SK-N-SH treated with all-trans-retinoic acid at 6 μM for 48 hours (cell line): ENCODE measurements around the gene IQCK.
"Not testable (repeated sequence)": the region's sequence is repeated elsewhere in the genome, so short reads cannot be mapped to it uniquely, and the experiment has no call there.

ENCODE experiments used
- ATAC-seq: fragments of 200-7000 bp; cut with Tn5 transposase; 3 replicates; pipeline ENCODE4 v1.9.1; 2020; ENCODE audit warnings: mild to moderate bottlenecking, moderate library complexity
- ARNTL ChIP-seq: fragments of 450-650 bp; formaldehyde crosslinking; IDR thresholded peaks from 2 replicates; pipeline ENCODE4 v1.5.0; 2020; ENCODE audit warnings: low read depth, mild to moderate bottlenecking, moderate library complexity, borderline replicate concordance
- BACH2 ChIP-seq: fragments of 250-450 bp; sonication (Bioruptor Pico); IDR thresholded peaks from 2 replicates; pipeline ENCODE4 v1.9.0; 2021; ENCODE audit warnings: mild to moderate bottlenecking, borderline replicate concordance
- CSDC2 ChIP-seq: fragments of 250-450 bp; sonication (Bioruptor Pico); IDR thresholded peaks from 2 replicates; pipeline ENCODE4 v1.5.0; 2020; ENCODE audit warnings: mild to moderate bottlenecking, moderate library complexity
- ESRRG ChIP-seq: fragments of 250-450 bp; sonication (Bioruptor Pico); IDR thresholded peaks from 2 replicates; pipeline ENCODE4 v1.6.1; 2021; ENCODE audit warnings: mild to moderate bottlenecking
- GLIS3 ChIP-seq: fragments of 250-450 bp; sonication (Bioruptor Pico); IDR thresholded peaks from 2 replicates; pipeline ENCODE4 v1.5.0; 2020; ENCODE audit warnings: mild to moderate bottlenecking, moderate library complexity
- ISL1 ChIP-seq: fragments of 250-450 bp; sonication (Bioruptor Pico); IDR thresholded peaks from 2 replicates; pipeline ENCODE4 v2.1.2; 2022; ENCODE audit warnings: mild to moderate bottlenecking, moderate library complexity
- OSR1 ChIP-seq: fragments of 250-450 bp; sonication (Bioruptor Pico); IDR thresholded peaks from 2 replicates; pipeline ENCODE4 v1.8.0; 2022; ENCODE audit warnings: moderate library complexity, mild to moderate bottlenecking, inconsistent platforms
- PPARA ChIP-seq: fragments of 250-450 bp; sonication (Bioruptor Pico); IDR thresholded peaks from 2 replicates; pipeline ENCODE4 v1.5.0; 2020; ENCODE audit warnings: mild to moderate bottlenecking, borderline replicate concordance
- RARB ChIP-seq: fragments of 250-450 bp; sonication (Bioruptor Pico); IDR thresholded peaks from 2 replicates; pipeline ENCODE4 v1.8.0; 2021; ENCODE audit warnings: mild to moderate bottlenecking, moderate library complexity
- SNAI2 ChIP-seq: fragments of 250-450 bp; sonication (Bioruptor Pico); IDR thresholded peaks from 2 replicates; pipeline ENCODE4 v1.5.0; 2020; ENCODE audit warnings: mild to moderate bottlenecking, moderate library complexity
- TCF4 ChIP-seq: fragments of 250-450 bp; sonication (Bioruptor Pico); IDR thresholded peaks from 2 replicates; pipeline ENCODE4 v1.8.0; 2021; ENCODE audit warnings: mild to moderate bottlenecking, moderate library complexity, borderline replicate concordance
- TOX ChIP-seq: fragments of 250-450 bp; sonication (Bioruptor Pico); IDR thresholded peaks from 2 replicates; pipeline ENCODE4 v1.8.0; 2021; ENCODE audit warnings: mild to moderate bottlenecking, moderate library complexity, borderline replicate concordance
- ZC3H10 ChIP-seq: fragments of 250-450 bp; sonication (Bioruptor Pico); IDR thresholded peaks from 2 replicates; pipeline ENCODE4 v1.5.1; 2021; ENCODE audit warnings: mild to moderate bottlenecking, moderate library complexity
- ZFP3 ChIP-seq: fragments of 250-450 bp; sonication (Bioruptor Pico); IDR thresholded peaks from 2 replicates; pipeline ENCODE4 v1.5.0; 2020; ENCODE audit warnings: mild to moderate bottlenecking, moderate library complexity
- ZFP30 ChIP-seq: fragments of 450-650 bp; formaldehyde crosslinking; IDR thresholded peaks from 2 replicates; pipeline ENCODE4 v1.5.0; 2022; ENCODE audit warnings: mild to moderate bottlenecking, moderate library complexity
- ZNF565 ChIP-seq: fragments of 450-650 bp; formaldehyde crosslinking; conservative IDR thresholded peaks from 2 replicates; pipeline ENCODE4 v1.5.0; 2020; ENCODE audit warnings: low read depth, mild to moderate bottlenecking, moderate library complexity
- ZNF70 ChIP-seq: fragments of 450-650 bp; formaldehyde crosslinking; IDR thresholded peaks from 2 replicates; pipeline ENCODE4 v1.5.0; 2020; ENCODE audit warnings: mild to moderate bottlenecking, moderate library complexity
- ZNF8 ChIP-seq: fragments of 450-650 bp; formaldehyde crosslinking; IDR thresholded peaks from 2 replicates; pipeline ENCODE4 v1.5.0; 2020; ENCODE audit warnings: mild to moderate bottlenecking, moderate library complexity
- TF ChIP-seq, protein P1 (sequence below): fragments of 250-450 bp; sonication (Bioruptor Pico); IDR thresholded peaks from 2 replicates; pipeline ENCODE4 v1.8.0; 2020; ENCODE audit warnings: mild to moderate bottlenecking, moderate library complexity, borderline replicate concordance
- TF ChIP-seq, protein P2 (sequence below): fragments of 250-450 bp; sonication (Bioruptor Pico); IDR thresholded peaks from 2 replicates; pipeline ENCODE4 v1.5.1; 2021; ENCODE audit warnings: mild to moderate bottlenecking, moderate library complexity
- TF ChIP-seq, protein P3 (sequence below): fragments of 250-450 bp; sonication (Bioruptor Pico); IDR thresholded peaks from 2 replicates; pipeline ENCODE4 v1.5.1; 2020; ENCODE audit warnings: low read depth, mild to moderate bottlenecking, moderate library complexity
- TF ChIP-seq, protein P4 (sequence below): fragments of 250-450 bp; sonication (Bioruptor Pico); IDR thresholded peaks from 2 replicates; pipeline ENCODE4 v1.5.0; 2020; ENCODE audit warnings: mild to moderate bottlenecking, moderate library complexity

Gene IQCK

DNA sequence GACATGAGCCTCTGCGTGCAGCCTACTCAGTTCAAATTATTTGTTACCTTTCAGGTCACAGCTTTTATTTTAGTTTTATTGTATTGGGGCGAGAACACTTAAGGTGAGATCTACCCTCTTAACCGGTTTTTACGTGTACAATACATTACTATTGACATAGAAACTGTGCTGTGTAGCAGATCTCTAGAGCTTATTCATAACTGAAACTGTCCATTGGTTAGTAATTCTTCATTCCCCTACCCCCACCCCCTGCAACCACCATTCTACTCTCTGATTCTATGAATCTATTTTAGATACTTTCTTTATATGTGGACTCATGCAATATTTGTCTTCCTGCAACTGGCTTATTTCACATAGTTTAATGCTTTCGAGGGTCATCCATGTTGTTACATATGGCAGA is 43.6 kb upstream of the IQCK start:
- ATAC-seq = no peak
- TF ChIP-seq, protein P1, sequence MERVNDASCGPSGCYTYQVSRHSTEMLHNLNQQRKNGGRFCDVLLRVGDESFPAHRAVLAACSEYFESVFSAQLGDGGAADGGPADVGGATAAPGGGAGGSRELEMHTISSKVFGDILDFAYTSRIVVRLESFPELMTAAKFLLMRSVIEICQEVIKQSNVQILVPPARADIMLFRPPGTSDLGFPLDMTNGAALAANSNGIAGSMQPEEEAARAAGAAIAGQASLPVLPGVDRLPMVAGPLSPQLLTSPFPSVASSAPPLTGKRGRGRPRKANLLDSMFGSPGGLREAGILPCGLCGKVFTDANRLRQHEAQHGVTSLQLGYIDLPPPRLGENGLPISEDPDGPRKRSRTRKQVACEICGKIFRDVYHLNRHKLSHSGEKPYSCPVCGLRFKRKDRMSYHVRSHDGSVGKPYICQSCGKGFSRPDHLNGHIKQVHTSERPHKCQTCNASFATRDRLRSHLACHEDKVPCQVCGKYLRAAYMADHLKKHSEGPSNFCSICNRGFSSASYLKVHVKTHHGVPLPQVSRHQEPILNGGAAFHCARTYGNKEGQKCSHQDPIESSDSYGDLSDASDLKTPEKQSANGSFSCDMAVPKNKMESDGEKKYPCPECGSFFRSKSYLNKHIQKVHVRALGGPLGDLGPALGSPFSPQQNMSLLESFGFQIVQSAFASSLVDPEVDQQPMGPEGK (CRISPR knock-in tag) = no peak
- TF ChIP-seq ZNF8 (CRISPR knock-in tag) (no peak), ZNF565 (no peak), OSR1 (CRISPR knock-in tag) (no peak), BACH2 (CRISPR knock-in tag) (no peak), ZFP3 (no peak), PPARA (CRISPR knock-in tag) (no peak), CSDC2 (CRISPR knock-in tag) (no peak), GLIS3 (CRISPR knock-in tag) (no peak), ZFP30 (no peak), TCF4 (no peak), ESRRG (CRISPR knock-in tag) (no peak), ISL1 (CRISPR knock-in tag) (no peak), ZC3H10 (CRISPR knock-in tag) (no peak), TOX (CRISPR knock-in tag) (no peak), RARB (CRISPR knock-in tag) (no peak)
- TF ChIP-seq, protein P2, sequence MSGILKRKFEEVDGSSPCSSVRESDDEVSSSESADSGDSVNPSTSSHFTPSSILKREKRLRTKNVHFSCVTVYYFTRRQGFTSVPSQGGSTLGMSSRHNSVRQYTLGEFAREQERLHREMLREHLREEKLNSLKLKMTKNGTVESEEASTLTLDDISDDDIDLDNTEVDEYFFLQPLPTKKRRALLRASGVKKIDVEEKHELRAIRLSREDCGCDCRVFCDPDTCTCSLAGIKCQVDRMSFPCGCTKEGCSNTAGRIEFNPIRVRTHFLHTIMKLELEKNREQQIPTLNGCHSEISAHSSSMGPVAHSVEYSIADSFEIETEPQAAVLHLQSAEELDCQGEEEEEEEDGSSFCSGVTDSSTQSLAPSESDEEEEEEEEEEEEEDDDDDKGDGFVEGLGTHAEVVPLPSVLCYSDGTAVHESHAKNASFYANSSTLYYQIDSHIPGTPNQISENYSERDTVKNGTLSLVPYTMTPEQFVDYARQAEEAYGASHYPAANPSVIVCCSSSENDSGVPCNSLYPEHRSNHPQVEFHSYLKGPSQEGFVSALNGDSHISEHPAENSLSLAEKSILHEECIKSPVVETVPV = no peak
- TF ChIP-seq, protein P3, sequence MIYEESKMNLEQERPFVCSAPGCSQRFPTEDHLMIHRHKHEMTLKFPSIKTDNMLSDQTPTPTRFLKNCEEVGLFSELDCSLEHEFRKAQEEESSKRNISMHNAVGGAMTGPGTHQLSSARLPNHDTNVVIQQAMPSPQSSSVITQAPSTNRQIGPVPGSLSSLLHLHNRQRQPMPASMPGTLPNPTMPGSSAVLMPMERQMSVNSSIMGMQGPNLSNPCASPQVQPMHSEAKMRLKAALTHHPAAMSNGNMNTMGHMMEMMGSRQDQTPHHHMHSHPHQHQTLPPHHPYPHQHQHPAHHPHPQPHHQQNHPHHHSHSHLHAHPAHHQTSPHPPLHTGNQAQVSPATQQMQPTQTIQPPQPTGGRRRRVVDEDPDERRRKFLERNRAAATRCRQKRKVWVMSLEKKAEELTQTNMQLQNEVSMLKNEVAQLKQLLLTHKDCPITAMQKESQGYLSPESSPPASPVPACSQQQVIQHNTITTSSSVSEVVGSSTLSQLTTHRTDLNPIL = no peak
- TF ChIP-seq, protein P4, sequence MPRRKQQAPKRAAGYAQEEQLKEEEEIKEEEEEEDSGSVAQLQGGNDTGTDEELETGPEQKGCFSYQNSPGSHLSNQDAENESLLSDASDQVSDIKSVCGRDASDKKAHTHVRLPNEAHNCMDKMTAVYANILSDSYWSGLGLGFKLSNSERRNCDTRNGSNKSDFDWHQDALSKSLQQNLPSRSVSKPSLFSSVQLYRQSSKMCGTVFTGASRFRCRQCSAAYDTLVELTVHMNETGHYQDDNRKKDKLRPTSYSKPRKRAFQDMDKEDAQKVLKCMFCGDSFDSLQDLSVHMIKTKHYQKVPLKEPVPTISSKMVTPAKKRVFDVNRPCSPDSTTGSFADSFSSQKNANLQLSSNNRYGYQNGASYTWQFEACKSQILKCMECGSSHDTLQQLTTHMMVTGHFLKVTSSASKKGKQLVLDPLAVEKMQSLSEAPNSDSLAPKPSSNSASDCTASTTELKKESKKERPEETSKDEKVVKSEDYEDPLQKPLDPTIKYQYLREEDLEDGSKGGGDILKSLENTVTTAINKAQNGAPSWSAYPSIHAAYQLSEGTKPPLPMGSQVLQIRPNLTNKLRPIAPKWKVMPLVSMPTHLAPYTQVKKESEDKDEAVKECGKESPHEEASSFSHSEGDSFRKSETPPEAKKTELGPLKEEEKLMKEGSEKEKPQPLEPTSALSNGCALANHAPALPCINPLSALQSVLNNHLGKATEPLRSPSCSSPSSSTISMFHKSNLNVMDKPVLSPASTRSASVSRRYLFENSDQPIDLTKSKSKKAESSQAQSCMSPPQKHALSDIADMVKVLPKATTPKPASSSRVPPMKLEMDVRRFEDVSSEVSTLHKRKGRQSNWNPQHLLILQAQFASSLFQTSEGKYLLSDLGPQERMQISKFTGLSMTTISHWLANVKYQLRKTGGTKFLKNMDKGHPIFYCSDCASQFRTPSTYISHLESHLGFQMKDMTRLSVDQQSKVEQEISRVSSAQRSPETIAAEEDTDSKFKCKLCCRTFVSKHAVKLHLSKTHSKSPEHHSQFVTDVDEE = no peak

DNA sequence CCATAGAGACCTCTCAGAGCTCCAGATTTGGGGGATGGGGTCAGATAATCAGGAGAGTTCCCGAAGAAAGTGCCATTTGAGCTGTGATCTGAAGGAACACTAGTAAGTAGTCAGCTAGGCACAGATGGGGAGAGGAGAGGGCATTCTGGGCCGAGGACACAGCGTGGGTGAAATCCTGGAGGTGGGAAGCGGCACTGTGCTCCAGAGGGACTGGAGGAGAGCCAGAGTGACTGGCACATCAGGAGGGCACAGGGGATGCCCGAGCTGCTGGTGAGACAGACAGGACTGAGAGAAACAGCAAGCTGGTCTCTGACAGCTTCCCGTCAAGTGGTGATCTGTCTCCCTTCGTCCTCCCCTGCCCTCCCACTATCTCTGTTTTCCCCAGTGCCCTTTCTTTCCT is 40.7 kb upstream of the IQCK start:
- ATAC-seq = no peak
- TF ChIP-seq TOX (CRISPR knock-in tag) = no peak
- no peak for TF ChIP-seq ISL1 (CRISPR knock-in tag)
- no peak for TF ChIP-seq ZNF8 (CRISPR knock-in tag)
- no peak for TF ChIP-seq ZNF70 (CRISPR knock-in tag)
- no peak for TF ChIP-seq RARB (CRISPR knock-in tag)
- no peak for TF ChIP-seq SNAI2 (CRISPR knock-in tag)
- no peak for TF ChIP-seq GLIS3 (CRISPR knock-in tag)
- TF ChIP-seq, protein P3 = no peak
- no peak for TF ChIP-seq BACH2 (CRISPR knock-in tag)

DNA sequence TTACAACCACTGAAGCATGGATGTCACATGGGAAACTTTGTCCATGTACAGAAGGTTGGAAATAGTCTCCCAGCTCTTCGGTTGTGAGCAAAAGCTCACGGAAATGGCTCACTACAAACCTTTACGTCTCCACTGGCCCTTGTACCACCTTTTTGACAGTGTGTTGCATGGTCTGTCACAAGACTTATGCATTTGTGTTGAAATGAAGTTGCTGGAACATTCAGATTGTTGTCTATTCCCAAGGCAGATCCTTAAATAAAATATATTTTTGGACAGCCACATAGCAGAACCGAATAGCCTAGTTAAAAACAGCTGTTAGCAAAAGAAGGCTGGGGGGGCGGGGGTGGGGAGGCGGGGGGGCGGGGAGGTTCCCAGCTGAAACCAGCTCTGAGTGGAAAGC is 39.3 kb upstream of the IQCK start:
- ATAC-seq = no peak
- TF ChIP-seq ZNF70 (CRISPR knock-in tag) (no peak), ZNF565 (no peak), TOX (CRISPR knock-in tag) (no peak), ARNTL (CRISPR knock-in tag) (no peak), GLIS3 (CRISPR knock-in tag) (no peak), ESRRG (CRISPR knock-in tag) (no peak), BACH2 (CRISPR knock-in tag) (no peak)
- TF ChIP-seq, protein P3 = no peak
- TF ChIP-seq, protein P4 = no peak
- TF ChIP-seq, protein P2 = no peak

DNA sequence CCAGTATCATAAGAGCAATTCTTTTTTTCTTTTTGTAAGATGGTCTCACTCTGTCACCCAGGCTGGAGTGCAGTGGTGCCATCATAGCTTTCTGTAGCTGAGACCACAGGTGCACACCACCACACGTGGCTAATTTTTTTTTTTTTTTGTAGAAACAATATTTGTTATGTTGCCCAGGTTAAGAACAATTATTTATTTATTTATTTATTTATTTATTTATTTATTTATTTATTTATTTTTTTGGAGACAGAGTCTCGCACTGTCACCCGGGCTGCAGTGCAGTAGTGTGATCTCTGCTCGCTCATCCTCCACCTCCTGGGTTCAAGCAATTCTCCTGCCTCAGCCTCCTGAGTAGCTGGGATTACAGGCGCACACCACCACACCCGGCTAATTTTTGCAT is 38.8 kb upstream of the IQCK start:
- not testable (repeated sequence) for ATAC-seq
